ENCODE measurements around the gene CMTM1.

DNA sequence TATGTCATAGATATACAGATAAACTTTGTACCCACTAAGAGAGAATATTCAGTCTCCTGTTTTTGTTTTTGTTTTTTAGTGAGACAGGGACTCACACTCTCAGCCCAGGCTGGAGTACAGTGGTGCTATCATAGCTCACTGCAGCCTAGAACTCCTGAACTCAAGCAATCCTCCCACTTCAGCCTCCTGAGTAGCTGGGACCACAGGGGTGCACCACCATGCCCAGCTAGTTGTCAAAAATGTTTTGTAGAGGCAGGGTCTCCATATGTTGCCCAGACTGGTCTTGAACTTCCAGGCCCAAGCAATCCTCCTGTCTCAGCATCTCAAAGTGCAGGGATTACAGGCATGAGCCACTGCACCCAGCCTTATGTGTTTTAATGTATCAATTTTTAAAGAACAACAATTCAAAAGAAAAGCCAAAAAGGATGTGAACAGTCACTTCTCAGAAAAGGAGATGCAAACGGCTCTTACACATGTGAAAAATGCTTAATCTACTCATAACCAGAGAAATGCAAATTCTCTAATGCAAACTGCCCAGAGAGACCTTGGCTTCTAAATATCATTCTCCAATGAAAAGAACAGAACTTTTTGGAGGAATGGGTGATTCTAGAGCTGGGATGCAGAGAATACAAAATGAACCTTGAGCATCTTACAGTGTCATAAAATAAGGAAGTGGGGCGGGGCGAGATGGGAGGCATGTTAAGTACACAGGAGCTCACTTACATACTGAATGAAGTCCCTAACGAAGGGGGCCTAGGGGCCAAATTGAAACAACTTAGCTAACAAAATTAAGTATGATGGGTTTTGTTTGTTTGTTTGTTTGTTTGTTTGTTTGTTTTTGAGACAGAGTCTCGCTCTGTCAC, 31.0 kb downstream of the CMTM1 start:
- TF ChIP-seq, protein P1, sequence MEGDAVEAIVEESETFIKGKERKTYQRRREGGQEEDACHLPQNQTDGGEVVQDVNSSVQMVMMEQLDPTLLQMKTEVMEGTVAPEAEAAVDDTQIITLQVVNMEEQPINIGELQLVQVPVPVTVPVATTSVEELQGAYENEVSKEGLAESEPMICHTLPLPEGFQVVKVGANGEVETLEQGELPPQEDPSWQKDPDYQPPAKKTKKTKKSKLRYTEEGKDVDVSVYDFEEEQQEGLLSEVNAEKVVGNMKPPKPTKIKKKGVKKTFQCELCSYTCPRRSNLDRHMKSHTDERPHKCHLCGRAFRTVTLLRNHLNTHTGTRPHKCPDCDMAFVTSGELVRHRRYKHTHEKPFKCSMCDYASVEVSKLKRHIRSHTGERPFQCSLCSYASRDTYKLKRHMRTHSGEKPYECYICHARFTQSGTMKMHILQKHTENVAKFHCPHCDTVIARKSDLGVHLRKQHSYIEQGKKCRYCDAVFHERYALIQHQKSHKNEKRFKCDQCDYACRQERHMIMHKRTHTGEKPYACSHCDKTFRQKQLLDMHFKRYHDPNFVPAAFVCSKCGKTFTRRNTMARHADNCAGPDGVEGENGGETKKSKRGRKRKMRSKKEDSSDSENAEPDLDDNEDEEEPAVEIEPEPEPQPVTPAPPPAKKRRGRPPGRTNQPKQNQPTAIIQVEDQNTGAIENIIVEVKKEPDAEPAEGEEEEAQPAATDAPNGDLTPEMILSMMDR (IDR thresholded peaks at IDR 0.05), result no peak
- TF ChIP-seq, protein P2, sequence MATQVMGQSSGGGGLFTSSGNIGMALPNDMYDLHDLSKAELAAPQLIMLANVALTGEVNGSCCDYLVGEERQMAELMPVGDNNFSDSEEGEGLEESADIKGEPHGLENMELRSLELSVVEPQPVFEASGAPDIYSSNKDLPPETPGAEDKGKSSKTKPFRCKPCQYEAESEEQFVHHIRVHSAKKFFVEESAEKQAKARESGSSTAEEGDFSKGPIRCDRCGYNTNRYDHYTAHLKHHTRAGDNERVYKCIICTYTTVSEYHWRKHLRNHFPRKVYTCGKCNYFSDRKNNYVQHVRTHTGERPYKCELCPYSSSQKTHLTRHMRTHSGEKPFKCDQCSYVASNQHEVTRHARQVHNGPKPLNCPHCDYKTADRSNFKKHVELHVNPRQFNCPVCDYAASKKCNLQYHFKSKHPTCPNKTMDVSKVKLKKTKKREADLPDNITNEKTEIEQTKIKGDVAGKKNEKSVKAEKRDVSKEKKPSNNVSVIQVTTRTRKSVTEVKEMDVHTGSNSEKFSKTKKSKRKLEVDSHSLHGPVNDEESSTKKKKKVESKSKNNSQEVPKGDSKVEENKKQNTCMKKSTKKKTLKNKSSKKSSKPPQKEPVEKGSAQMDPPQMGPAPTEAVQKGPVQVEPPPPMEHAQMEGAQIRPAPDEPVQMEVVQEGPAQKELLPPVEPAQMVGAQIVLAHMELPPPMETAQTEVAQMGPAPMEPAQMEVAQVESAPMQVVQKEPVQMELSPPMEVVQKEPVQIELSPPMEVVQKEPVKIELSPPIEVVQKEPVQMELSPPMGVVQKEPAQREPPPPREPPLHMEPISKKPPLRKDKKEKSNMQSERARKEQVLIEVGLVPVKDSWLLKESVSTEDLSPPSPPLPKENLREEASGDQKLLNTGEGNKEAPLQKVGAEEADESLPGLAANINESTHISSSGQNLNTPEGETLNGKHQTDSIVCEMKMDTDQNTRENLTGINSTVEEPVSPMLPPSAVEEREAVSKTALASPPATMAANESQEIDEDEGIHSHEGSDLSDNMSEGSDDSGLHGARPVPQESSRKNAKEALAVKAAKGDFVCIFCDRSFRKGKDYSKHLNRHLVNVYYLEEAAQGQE (IDR thresholded peaks at IDR 0.05; ENCODE audit: insufficient read depth in 1 of 2, low read depth in 2 of 2, low read length in 1 of 2), result no peak

All from Panc1 (cell line).